CD4-positive, alpha-beta T cell (primary cell): ENCODE data around the gene FAM53B. TPM values are rescaled to one million over a fixed set of nuclear protein-coding genes. Genes with fewer than 3 reads are reported as not detected.

Experiments
- ATAC-seq: fragments of 200-7000 bp; cut with Tn5 transposase; one replicate; pipeline ENCODE4 v1.10.0; 2022; ENCODE audit warnings: mild to moderate bottlenecking; ENCODE audit not compliant: poor library complexity
- CTCF ChIA-PET: fragments of 350-600 bp; sonication (Branson Sonifier 250); formaldehyde crosslinking; loops from one replicate; lab custom pipeline; 2021; ENCODE audit warnings: antibody characterized with exemption, inconsistent platforms; lab: Charles Lee
- POLR2A ChIA-PET: fragments of 350-600 bp; sonication (Branson Sonifier 250); formaldehyde crosslinking; loops from one replicate; lab custom pipeline; 2021; ENCODE audit warnings: antibody characterized with exemption, inconsistent platforms; lab: Charles Lee
- DNase-seq, 14 experiments: peaks; one replicate each; pipeline ENCODE4 v3.0.0-alpha.2; 2013 to 2020; ENCODE audit warnings: mixed read lengths in 2 of 14
- H3K27ac ChIP-seq, 2 donors: one replicate each; pipeline versions ENCODE4 v1.5.1 to v1.7.0; 2013; ENCODE audit warnings: low read length in 2 of 2, low read depth in 1 of 2, mild to moderate bottlenecking in 1 of 2
- H3K27me3 ChIP-seq, 2 experiments: 1 replicate in 1 of 2; 2 replicates in 1 of 2; pipeline versions ENCODE4 v1.6.1 to v1.7.0; 2013; ENCODE audit warnings: low read length in 2 of 2, control low read depth in 1 of 2, mild to moderate bottlenecking in 1 of 2, moderate library complexity in 1 of 2; ENCODE audit not compliant: insufficient read depth in 2 of 2, control insufficient read depth in 1 of 2
- H3K36me3 ChIP-seq: one replicate; pipeline ENCODE4 v1.6.1; 2013; ENCODE audit warnings: low read length, control low read depth; ENCODE audit not compliant: insufficient read depth
- H3K4me1 ChIP-seq: one replicate; pipeline ENCODE4 v1.6.1; 2013; ENCODE audit warnings: low read length, control low read depth; ENCODE audit not compliant: insufficient read depth
- H3K4me3 ChIP-seq: one replicate; pipeline ENCODE4 v1.5.1; 2013; ENCODE audit warnings: mild to moderate bottlenecking, low read length, moderate library complexity
- H3K9me3 ChIP-seq, 2 experiments: 1 replicate in 1 of 2; 2 replicates in 1 of 2; pipeline versions ENCODE4 v1.6.1 to v1.7.0; 2013; ENCODE audit warnings: low read length in 2 of 2, mild to moderate bottlenecking in 2 of 2, control low read depth in 1 of 2, moderate library complexity in 1 of 2; ENCODE audit not compliant: control insufficient read depth in 1 of 2, insufficient read depth in 1 of 2
- H3K27ac Mint-ChIP-seq: one replicate; pipeline ENCODE4 v1.8.0; 2020; ENCODE audit warnings: mixed read lengths
- H3K27me3 Mint-ChIP-seq: one replicate; pipeline ENCODE4 v1.8.0; 2021; ENCODE audit warnings: mixed read lengths
- H3K36me3 Mint-ChIP-seq: one replicate; pipeline ENCODE4 v1.8.0; 2021; ENCODE audit warnings: low read depth, mixed read lengths
- H3K4me1 Mint-ChIP-seq: one replicate; pipeline ENCODE4 v1.8.0; 2021; ENCODE audit warnings: low read depth, mixed read lengths
- H3K4me3 Mint-ChIP-seq: one replicate; pipeline ENCODE4 v1.8.0; 2020; ENCODE audit warnings: mild to moderate bottlenecking, mixed read lengths
- H3K9me3 Mint-ChIP-seq: one replicate; pipeline ENCODE4 v1.8.0; 2020; ENCODE audit warnings: mixed read lengths
- intact Hi-C, 2 experiments: fragments of 100-400 bp; cut with DNase I in 1 of 2; cut with micrococcal nuclease in 1 of 2; formaldehyde crosslinking; loops; one replicate each; pipeline versions ENCODE4 v1.15.1 to v1.9.0; 2023 to 2025; cut with DNase I, micrococcal nuclease
- total RNA-seq, 174 experiments: library from RNA in 2 of 174; stranded (reverse) in 2 of 174; gene quantifications; one replicate each; pipeline ENCODE4 v1.2.3 and lab custom pipeline; 2021 to 2026
- TF ChIP-seq, protein P1 (sequence below): fragments of 200-600 bp; IDR thresholded peaks from one replicate; pipeline ENCODE4 v1.8.0; 2022; ENCODE audit warnings: antibody characterized with exemption, mild to moderate bottlenecking

Gene FAM53B
- total RNA-seq, 2 experiments from 2014 or later, result 32.9 to 33.6 TPM

DNA sequence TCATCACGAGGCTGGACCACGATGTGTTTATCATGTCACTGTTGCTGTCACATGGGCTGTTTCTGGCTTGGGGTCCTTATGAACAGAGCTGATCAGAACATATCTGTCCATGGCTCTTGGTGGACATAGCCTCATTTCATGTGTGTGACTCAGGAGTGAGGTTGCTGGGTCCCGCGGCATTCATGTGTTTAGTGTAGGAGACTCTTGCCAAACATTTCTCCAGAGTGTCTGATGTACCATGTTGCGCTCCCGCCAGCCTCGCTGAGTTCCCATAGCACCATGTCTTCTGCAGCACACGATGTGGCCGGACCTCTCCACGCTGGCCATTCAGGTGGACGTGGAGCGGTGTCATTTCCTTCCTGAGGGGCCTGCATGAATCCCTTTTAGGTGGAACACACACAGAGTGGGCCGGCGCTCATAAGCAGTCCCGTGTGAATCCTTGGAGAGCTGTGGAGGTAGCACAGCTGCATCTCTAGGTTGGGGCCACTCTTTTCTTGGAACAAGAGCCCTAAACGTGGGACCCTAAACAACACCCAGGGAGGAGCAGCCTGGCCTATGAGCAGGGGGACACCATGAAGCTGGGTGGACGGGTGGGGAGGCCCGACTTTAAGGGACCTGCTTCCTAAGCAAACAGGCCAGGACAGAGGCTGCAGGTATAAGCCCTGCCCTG lies 147.9 kb downstream of the FAM53B start:
- Histone ChIP-seq H3K4me1 (no peaks in the 10 kb centered on the region), H3K27me3 (no peaks in the 10 kb centered on the region), H3K4me3 (no peak overlapping the region), H3K27ac (no peak overlapping the region), H3K36me3 (no peaks in the 10 kb centered on the region), H3K9me3 (peaks cover 0 to 14% of the 10 kb centered on the region in 2 experiments)
- DNase-seq (no peak), ATAC-seq (no peak)
- CTCF ChIA-PET, result no interaction called here
- POLR2A ChIA-PET, result no interaction called here
- peaks cover 5% of the 10 kb centered on the region for H3K36me3 Mint-ChIP-seq
- intact Hi-C loops, result no loop called here
- H3K27ac Mint-ChIP-seq, result no peak overlapping the region
- H3K4me3 Mint-ChIP-seq, result no peak overlapping the region
- H3K9me3 Mint-ChIP-seq, result no peaks in the 10 kb centered on the region
- H3K4me1 Mint-ChIP-seq, result no peaks in the 10 kb centered on the region
- TF ChIP-seq, protein P1, sequence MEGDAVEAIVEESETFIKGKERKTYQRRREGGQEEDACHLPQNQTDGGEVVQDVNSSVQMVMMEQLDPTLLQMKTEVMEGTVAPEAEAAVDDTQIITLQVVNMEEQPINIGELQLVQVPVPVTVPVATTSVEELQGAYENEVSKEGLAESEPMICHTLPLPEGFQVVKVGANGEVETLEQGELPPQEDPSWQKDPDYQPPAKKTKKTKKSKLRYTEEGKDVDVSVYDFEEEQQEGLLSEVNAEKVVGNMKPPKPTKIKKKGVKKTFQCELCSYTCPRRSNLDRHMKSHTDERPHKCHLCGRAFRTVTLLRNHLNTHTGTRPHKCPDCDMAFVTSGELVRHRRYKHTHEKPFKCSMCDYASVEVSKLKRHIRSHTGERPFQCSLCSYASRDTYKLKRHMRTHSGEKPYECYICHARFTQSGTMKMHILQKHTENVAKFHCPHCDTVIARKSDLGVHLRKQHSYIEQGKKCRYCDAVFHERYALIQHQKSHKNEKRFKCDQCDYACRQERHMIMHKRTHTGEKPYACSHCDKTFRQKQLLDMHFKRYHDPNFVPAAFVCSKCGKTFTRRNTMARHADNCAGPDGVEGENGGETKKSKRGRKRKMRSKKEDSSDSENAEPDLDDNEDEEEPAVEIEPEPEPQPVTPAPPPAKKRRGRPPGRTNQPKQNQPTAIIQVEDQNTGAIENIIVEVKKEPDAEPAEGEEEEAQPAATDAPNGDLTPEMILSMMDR, result no peak
- no peaks in the 10 kb centered on the region for H3K27me3 Mint-ChIP-seq

DNA sequence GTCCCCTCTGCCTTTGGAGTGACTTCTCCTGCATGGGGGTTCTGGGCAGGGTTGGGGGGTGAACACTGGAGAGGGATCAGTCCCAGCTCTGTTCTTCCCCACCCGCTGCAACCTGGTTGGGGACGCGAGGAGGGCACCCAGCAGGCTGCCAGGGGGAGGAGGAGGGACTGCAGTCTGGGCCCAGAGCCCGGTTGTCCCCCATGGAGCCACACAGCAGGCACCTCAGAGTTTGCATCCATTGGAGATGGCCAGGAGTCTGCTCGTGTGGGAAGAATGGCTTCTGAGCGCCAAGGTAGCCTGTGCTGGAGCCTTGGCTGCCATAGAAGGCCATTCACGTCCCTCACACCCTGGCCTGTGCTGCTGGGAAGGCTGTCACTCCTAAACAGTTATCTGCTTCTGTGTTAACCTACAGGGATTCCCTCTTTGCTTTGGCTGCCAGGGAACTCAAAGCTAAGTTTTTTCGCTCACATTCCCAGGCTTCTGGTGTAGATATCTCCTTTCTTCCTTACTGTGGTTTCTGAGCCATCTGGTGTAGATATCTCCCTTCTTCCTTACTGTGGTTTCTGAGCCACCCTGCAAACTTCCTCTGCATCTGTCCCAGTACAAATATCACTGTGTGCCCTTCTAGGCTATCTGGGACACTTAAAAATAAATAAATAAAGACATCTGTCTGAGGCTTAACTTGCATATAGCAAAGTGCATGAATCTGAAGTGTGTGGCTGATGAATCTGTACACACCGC lies 148.9 kb downstream of the FAM53B start:
- CTCF ChIA-PET, result no interaction called here
- no peak overlapping the region for H3K27ac Mint-ChIP-seq

DNA sequence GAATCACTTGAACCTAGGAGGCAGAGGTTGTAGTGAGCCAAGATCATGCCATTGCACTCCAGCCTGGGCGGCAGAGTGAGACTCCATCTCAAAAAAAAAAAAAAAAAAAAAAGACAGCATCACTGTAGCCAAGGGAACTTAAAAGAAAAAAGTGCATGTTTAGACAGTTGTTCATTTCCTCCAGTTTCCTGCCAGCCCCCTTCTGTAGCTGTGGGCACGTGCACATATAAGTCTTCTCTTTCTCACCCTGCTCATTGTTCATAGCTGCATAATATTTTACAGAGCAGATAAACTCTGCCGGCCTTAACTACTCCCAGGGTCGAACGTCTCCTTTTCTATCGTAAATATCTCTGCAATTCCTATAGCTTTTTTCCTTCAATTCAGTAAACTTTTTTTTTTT lies 149.9 kb downstream of the FAM53B start:
- no peaks in the 10 kb centered on the region for H3K4me1 ChIP-seq
- CTCF ChIA-PET, result interaction anchor here (1.6 kb wide), 1 partner anchor 147 kb away, joined by 6 read pairs; no protein-coding TSS in a partner anchor

More for the DNA sequence above, 148.9 kb downstream of the FAM53B start:
- POLR2A ChIA-PET, result no interaction called here
- no peaks in the 10 kb centered on the region for H3K9me3 Mint-ChIP-seq
- peaks cover 0 to 19% of the 10 kb centered on the region in 2 experiments for H3K9me3 ChIP-seq
- no peaks in the 10 kb centered on the region for H3K4me1 Mint-ChIP-seq
- ATAC-seq (no peak), DNase-seq (no peak)
- H3K27me3 Mint-ChIP-seq, result no peaks in the 10 kb centered on the region
- intact Hi-C loops, result no loop called here
- peaks cover 5% of the 10 kb centered on the region for H3K36me3 Mint-ChIP-seq
- H3K4me3 ChIP-seq, result no peak overlapping the region
- H3K4me1 ChIP-seq, result no peaks in the 10 kb centered on the region
- H3K4me3 Mint-ChIP-seq, result no peak overlapping the region
- TF ChIP-seq, protein P1, result no peak
- no peak overlapping the region for H3K27ac ChIP-seq
- no peaks in the 10 kb centered on the region for H3K36me3 ChIP-seq
- H3K27me3 ChIP-seq, result no peaks in the 10 kb centered on the region

More for the DNA sequence above, 149.9 kb downstream of the FAM53B start:
- Mint-ChIP-seq H3K9me3 (no peaks in the 10 kb centered on the region), H3K27ac (no peak overlapping the region), H3K4me1 (no peaks in the 10 kb centered on the region), H3K27me3 (no peaks in the 10 kb centered on the region), H3K36me3 (peaks cover 5% of the 10 kb centered on the region), H3K4me3 (no peak overlapping the region)
- intact Hi-C loops, result no loop called here
- Histone ChIP-seq H3K27me3 (no peaks in the 10 kb centered on the region), H3K4me3 (no peak overlapping the region), H3K27ac (no peak overlapping the region), H3K36me3 (no peaks in the 10 kb centered on the region), H3K9me3 (peaks cover 0 to 19% of the 10 kb centered on the region in 2 experiments)
- POLR2A ChIA-PET, result no interaction called here
- ATAC-seq, result no peak
- no peak for DNase-seq
- TF ChIP-seq, protein P1, result no peak
